H9 (cell line): ENCODE results near the gene CYP19A1. TPM values are rescaled to one million over a fixed set of nuclear protein-coding genes. Genes with fewer than 3 reads are reported as not detected.

ENCODE experiments used
- DNase-seq: peaks from one replicate; pipeline ENCODE4 v3.0.0-alpha.2; 2017
- H2AFZ ChIP-seq: one replicate; pipeline ENCODE4 v1.6.1; 2013; ENCODE audit warnings: mild to moderate bottlenecking, low read length, control low read depth, moderate library complexity
- H2AK5ac ChIP-seq: 2 replicates; pipeline ENCODE4 v1.6.1; 2013; ENCODE audit warnings: low read length, control low read depth, mixed read lengths; ENCODE audit not compliant: insufficient read length
- H2BK120ac ChIP-seq: one replicate; pipeline ENCODE4 v1.6.1; 2013; ENCODE audit warnings: low read depth, mild to moderate bottlenecking, low read length, control low read depth, inconsistent platforms; ENCODE audit not compliant: poor library complexity, severe bottlenecking
- H2BK12ac ChIP-seq: 2 replicates; pipeline ENCODE4 v1.6.1; 2013; ENCODE audit warnings: low read length, control low read depth, mixed read lengths, low read depth; ENCODE audit not compliant: insufficient read length
- H2BK15ac ChIP-seq: 2 replicates; pipeline ENCODE4 v1.6.1; 2013; ENCODE audit warnings: low read depth, low read length, control low read depth
- H2BK20ac ChIP-seq: one replicate; pipeline ENCODE4 v1.6.1; 2013; ENCODE audit warnings: low read depth, mild to moderate bottlenecking, low read length, control low read depth, inconsistent platforms; ENCODE audit not compliant: poor library complexity, severe bottlenecking
- H2BK5ac ChIP-seq: 2 replicates; pipeline ENCODE4 v1.6.1; 2013; ENCODE audit warnings: low read length, control low read depth, mixed read lengths; ENCODE audit not compliant: insufficient read length
- H3K14ac ChIP-seq: 2 replicates; pipeline ENCODE4 v1.6.1; 2013; ENCODE audit warnings: low read length, control low read depth; ENCODE audit not compliant: insufficient read depth
- H3K18ac ChIP-seq: 2 replicates; pipeline ENCODE4 v1.6.1; 2013; ENCODE audit warnings: low read depth, mild to moderate bottlenecking, mixed read lengths, low read length, control low read depth; ENCODE audit not compliant: insufficient read length
- H3K23ac ChIP-seq: 2 replicates; pipeline ENCODE4 v1.6.1; 2013; ENCODE audit warnings: low read length, control low read depth, mixed read lengths, low read depth; ENCODE audit not compliant: insufficient read length
- H3K23me2 ChIP-seq: 2 replicates; pipeline ENCODE4 v1.6.1; 2013; ENCODE audit warnings: low read depth, mild to moderate bottlenecking, mixed read lengths, low read length, control low read depth; ENCODE audit not compliant: insufficient read length, poor library complexity, severe bottlenecking
- H3K27ac ChIP-seq: 2 replicates; pipeline ENCODE4 v1.5.1; 2013; ENCODE audit warnings: low read length, control low read depth, mixed read lengths, low read depth; ENCODE audit not compliant: insufficient read length
- H3K27me3 ChIP-seq: 2 replicates; pipeline ENCODE4 v1.6.1; 2013; ENCODE audit warnings: low read length, control low read depth, inconsistent platforms; ENCODE audit not compliant: insufficient read depth
- H3K4ac ChIP-seq: 2 replicates; pipeline ENCODE4 v1.6.1; 2013; ENCODE audit warnings: low read depth, mild to moderate bottlenecking, control low read depth, inconsistent platforms, low read length, moderate library complexity
- H3K4me1 ChIP-seq: 2 replicates; pipeline ENCODE4 v1.6.1; 2013; ENCODE audit warnings: low read length, control low read depth, inconsistent platforms; ENCODE audit not compliant: insufficient read depth
- H3K4me2 ChIP-seq: 2 replicates; pipeline ENCODE4 v1.6.1; 2013; ENCODE audit warnings: low read length, control low read depth, mixed read lengths; ENCODE audit not compliant: insufficient read length, insufficient read depth
- H3K56ac ChIP-seq: 2 replicates; pipeline ENCODE4 v1.6.1; 2013; ENCODE audit warnings: low read depth, mild to moderate bottlenecking, mixed read lengths, low read length, control low read depth; ENCODE audit not compliant: insufficient read length
- H3K79me1 ChIP-seq: 2 replicates; pipeline ENCODE4 v1.6.1; 2013; ENCODE audit warnings: low read depth, mild to moderate bottlenecking, moderate library complexity, low read length, control low read depth, inconsistent platforms; ENCODE audit not compliant: insufficient read depth, poor library complexity, severe bottlenecking
- H3K79me2 ChIP-seq: 2 replicates; pipeline ENCODE4 v1.6.1; 2013; ENCODE audit warnings: low read length, control low read depth, inconsistent platforms; ENCODE audit not compliant: insufficient read depth
- H3K9ac ChIP-seq: 2 replicates; pipeline ENCODE4 v1.6.1; 2013; ENCODE audit warnings: low read length, control low read depth, mixed read lengths; ENCODE audit not compliant: insufficient read length; ENCODE audit errors: extremely low read depth
- H3K9me3 ChIP-seq: one replicate; pipeline ENCODE4 v1.6.1; 2013; ENCODE audit warnings: low read depth, low read length, inconsistent platforms; ENCODE audit not compliant: control insufficient read depth
- H3T11ph ChIP-seq: one replicate; pipeline ENCODE4 v1.6.1; 2013; ENCODE audit warnings: mild to moderate bottlenecking, low read length, control low read depth, inconsistent platforms
- H4K20me1 ChIP-seq: one replicate; pipeline ENCODE4 v1.6.1; 2013; ENCODE audit not compliant: control insufficient read depth, insufficient read length, insufficient read depth
- H4K5ac ChIP-seq: 2 replicates; pipeline ENCODE4 v1.6.1; 2013; ENCODE audit warnings: low read depth, mild to moderate bottlenecking, mixed read lengths, low read length, control low read depth; ENCODE audit not compliant: insufficient read length
- H4K8ac ChIP-seq: replicated peaks from 2 replicates; pipeline ENCODE4 v1.6.1; 2013; ENCODE audit warnings: low read length, control low read depth, mixed read lengths, low read depth; ENCODE audit not compliant: insufficient read length
- H4K91ac ChIP-seq: 2 replicates; pipeline ENCODE4 v1.6.1; 2013; ENCODE audit warnings: low read depth, mild to moderate bottlenecking, moderate library complexity, mixed read lengths, low read length, control low read depth; ENCODE audit not compliant: insufficient read length
- H3K27ac Mint-ChIP-seq, 3 experiments: 2 replicates in 2 of 3; 3 replicates in 1 of 3; pipeline ENCODE4 v1.8.0; 2020 to 2021; ENCODE audit warnings: mixed read lengths in 3 of 3, mild to moderate bottlenecking in 1 of 3, moderate library complexity in 1 of 3
- H3K27me3 Mint-ChIP-seq: 2 replicates; pipeline ENCODE4 v1.8.0; 2021; ENCODE audit warnings: low read depth, mild to moderate bottlenecking, moderate library complexity, mixed read lengths
- H3K36me3 Mint-ChIP-seq, 3 experiments: 2 replicates in 2 of 3; 3 replicates in 1 of 3; pipeline ENCODE4 v1.8.0; 2020 to 2021; ENCODE audit warnings: low read depth in 3 of 3, mixed read lengths in 3 of 3; ENCODE audit not compliant: insufficient read depth in 1 of 3
- H3K4me1 Mint-ChIP-seq, 2 experiments: 2 replicates each; pipeline ENCODE4 v1.8.0; 2020; ENCODE audit warnings: mixed read lengths in 2 of 2
- H3K4me3 Mint-ChIP-seq, 2 experiments: 2 replicates in 1 of 2; 3 replicates in 1 of 2; pipeline ENCODE4 v1.8.0; 2020 to 2021; ENCODE audit warnings: mild to moderate bottlenecking in 2 of 2, mixed read lengths in 2 of 2, moderate library complexity in 1 of 2
- H3K9me3 Mint-ChIP-seq, 2 experiments: 2 replicates in 1 of 2; 3 replicates in 1 of 2; pipeline ENCODE4 v1.8.0; 2020; ENCODE audit warnings: mild to moderate bottlenecking in 2 of 2, mixed read lengths in 2 of 2, moderate library complexity in 1 of 2
- CTCF ChIP-seq: fragments of 200-600 bp; sonication (generic); conservative IDR thresholded peaks from 3 replicates; pipeline ENCODE4 v1.8.0; 2021; ENCODE audit warnings: antibody characterized with exemption, mild to moderate bottlenecking
- WGBS: extraction: QIAGEN DNeasy Blood & Tissue Kit; methylation state at CpG from one replicate; pipeline ENCODE4 v1.1.7; 2013; ENCODE audit warnings: missing lambda C conversion rate, low lambda C conversion rate, mixed read lengths; ENCODE audit not compliant: insufficient read length; ENCODE audit errors: extremely low coverage; 5-methylcytosine and 5-hydroxymethylcytosine counted together
- total RNA-seq: library from RNA; stranded (reverse); gene quantifications from 2 replicates; pipeline ENCODE4 v1.2.1, GENCODE V29; 2021

CYP19A1 gene
- total RNA-seq, 1 experiment from 2014 or later = not detected

- H2AK5ac ChIP-seq = no peak overlapping the region
- no peak for DNase-seq
- no peak overlapping the region for H3K23ac ChIP-seq
- no peak overlapping the region for H4K5ac ChIP-seq
- no CpG with 5 or more reads among the region's 5 CpGs for WGBS
- H3K27me3 ChIP-seq = no peaks in the 10 kb centered on the region
- no peak overlapping the region for H3K9ac ChIP-seq
- no peak overlapping the region for H4K91ac ChIP-seq
- no peak for TF ChIP-seq CTCF
- Mint-ChIP-seq H3K27me3 (peaks cover 3% of the 10 kb centered on the region; the same call in 1 of the 2 replicates), H3K27ac (no peak overlapping the region), H3K36me3 (no peaks in the 10 kb centered on the region), H3K9me3 (no peaks in the 10 kb centered on the region), H3K4me3 (no peak overlapping the region; a peak in 1 of 5 replicates), H3K4me1 (peaks cover 0 to under 1% of the 10 kb centered on the region in 2 experiments; a peak in 1 of 4 replicates)
- H3K9me3 ChIP-seq = no peaks in the 10 kb centered on the region
- H3T11ph ChIP-seq = no peak overlapping the region
- no peak overlapping the region for H2BK20ac ChIP-seq
- H2BK12ac ChIP-seq = no peak overlapping the region
- H3K23me2 ChIP-seq = no peaks in the 10 kb centered on the region
- H2BK5ac ChIP-seq = no peak overlapping the region
- no peak overlapping the region for H2BK15ac ChIP-seq
- no peaks in the 10 kb centered on the region for H3K79me1 ChIP-seq
- H3K27ac ChIP-seq = no peak overlapping the region
- H3K56ac ChIP-seq = no peak overlapping the region
- H3K18ac ChIP-seq = no peak overlapping the region
- H4K8ac ChIP-seq = no peak overlapping the region
- H2AFZ ChIP-seq = no peak overlapping the region
- H3K14ac ChIP-seq = no peak overlapping the region
- H3K79me2 ChIP-seq = no peaks in the 10 kb centered on the region
- no peak overlapping the region for H3K4ac ChIP-seq
- H3K4me2 ChIP-seq = no peak overlapping the region
- H3K4me1 ChIP-seq = no peaks in the 10 kb centered on the region
- no peaks in the 10 kb centered on the region for H4K20me1 ChIP-seq
- H2BK120ac ChIP-seq = no peak overlapping the region
These were observed 126.2 kb downstream of the CYP19A1 start for GRCh38 chr15:51212239-51212638.
